GM21825 (cell line): ENCODE measurements around the gene VMP1.

ENCODE experiments used
- ATAC-seq: cut with Tn5 transposase; IDR thresholded peaks from one replicate; pipeline ENCODE4 v1.9.1; 2021; ENCODE audit warnings: mild to moderate bottlenecking, moderate library complexity; ENCODE audit not compliant: unreplicated experiment

Gene VMP1

DNA sequence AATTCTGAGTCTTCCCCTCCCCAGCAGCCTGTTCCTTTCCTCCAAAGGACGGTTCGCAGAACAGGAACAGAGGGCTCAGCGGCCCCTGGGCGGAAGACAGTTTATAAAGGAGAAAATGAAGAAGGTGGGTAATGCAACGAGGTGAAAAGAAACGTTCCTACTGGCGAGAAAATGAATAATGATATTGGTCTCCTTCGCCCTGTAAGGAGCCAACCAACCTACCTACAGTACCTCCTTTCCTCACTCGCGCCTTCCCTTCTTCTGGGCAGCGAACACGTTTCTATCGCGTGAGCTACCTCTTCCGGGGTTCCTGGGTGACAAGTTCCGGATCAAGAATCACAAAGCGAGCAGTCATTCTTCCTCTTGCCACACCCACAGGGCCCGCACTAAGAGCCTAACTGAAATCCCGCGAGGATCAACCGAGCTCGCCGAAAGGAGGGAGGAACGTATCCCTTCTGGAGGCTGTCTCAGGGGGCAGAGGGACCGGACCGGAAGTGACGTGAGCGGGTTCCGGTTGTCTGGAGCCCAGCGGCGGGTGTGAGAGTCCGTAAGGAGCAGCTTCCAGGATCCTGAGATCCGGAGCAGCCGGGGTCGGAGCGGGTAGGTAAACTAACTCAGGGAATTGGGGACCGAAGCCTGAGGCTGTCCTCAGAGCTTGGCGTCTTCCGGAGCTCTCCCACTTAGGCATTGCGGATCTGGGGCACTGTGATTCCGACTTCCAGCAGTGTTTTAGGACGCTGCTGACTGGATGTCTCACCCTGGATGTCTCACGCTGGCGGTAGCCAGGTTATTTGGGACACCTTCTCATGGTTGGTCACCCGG, at the start of gene VMP1, which contains the start of gene PTRH2:
VMP1 (plus strand) TSS at position 506 of the 822 bp plus-strand sequence. CDS start 23,793 bp downstream, outside the sequence.
PTRH2 (minus strand) TSS at position 282 of the 822 bp plus-strand sequence. CDS start 9,452 bp downstream, outside the sequence.
- ATAC-seq, result peak; percentile 97

DNA sequence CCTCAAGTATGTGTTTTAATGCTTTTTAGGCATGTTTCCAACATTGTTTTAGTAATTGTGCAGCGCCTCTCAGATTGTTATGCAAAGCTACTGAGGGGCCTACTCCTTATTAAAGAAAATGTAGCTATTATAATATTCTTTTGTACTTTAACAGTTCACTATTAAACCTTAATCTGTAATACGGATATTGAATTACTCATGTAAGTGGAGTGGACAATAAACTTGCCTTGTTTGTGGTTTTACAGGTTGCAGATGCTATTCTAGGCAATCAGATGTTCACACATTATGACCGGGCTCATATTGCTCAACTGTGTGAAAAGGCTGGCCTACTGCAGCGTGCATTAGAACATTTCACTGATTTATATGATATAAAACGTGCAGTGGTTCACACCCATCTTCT, 41.2 kb upstream of the VMP1 start:
- no peak for ATAC-seq

DNA sequence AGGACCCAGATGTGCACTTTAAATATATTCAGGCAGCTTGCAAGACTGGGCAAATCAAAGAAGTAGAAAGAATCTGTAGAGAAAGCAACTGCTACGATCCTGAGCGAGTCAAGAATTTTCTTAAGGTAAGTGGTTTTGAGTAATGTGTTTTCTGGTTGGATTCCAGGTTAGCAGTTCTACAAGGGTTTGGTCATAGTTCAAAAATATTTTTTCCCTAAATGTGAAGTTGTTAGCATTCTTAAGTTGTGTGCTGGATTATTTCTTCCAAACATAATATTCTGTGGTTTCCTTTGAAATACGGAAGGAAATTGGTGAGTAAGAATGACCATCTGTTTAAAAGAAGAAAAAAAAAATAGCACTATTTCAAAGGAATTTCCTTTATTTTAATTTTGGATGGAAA, 38.6 kb upstream of the VMP1 start:
- no peak for ATAC-seq

- peak; percentile 54 for ATAC-seq
Observed at GRCh38 chr17:59669411-59669810, 38.0 kb upstream of the VMP1 start.

- no peak for ATAC-seq
Observed at GRCh38 chr17:59669944-59670343, 37.5 kb upstream of the VMP1 start.

DNA sequence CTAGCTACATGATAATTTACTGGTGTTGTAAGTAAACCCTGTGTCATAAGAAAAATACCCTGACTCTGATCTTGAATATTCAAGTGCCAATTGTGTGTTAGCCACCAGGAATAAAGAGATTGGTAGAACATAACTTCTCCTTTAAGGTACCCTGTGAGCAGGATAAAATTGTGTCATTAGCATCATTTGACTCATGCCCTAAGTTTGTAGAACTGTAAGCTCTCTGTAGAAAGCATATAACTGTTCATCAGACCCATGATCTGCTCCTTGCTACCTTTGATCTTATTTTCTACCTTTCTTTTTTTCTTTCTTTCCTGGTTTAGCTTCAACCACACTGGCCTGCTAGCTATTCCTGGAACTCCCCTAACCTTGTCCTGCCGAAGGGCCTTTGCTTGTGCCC, 36.1 kb upstream of the VMP1 start:
- no peak for ATAC-seq

DNA sequence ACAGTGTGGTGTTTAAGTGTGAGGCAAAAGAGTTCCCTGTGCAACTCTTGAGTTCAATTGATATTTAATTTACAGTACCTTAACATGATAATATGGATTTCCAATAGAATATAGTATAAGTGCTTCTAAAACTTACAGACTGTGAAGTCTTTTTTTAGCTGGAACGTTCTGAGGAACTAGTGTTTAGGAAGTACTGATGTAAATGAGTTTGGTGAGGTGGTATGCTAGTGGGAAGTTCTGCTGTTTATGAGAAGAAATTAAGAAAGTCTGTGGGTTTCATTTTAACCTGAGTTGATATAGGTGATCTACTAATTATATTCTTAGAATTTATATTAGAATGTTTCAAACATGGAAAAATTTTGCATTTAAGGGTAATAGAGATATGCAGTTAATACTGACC, 32.2 kb upstream of the VMP1 start:
- no peak for ATAC-seq

GRCh38 chr17:59676716-59677115, 30.7 kb upstream of the VMP1 start:
- no peak for ATAC-seq

- ATAC-seq, result no peak
Observed at GRCh38 chr17:59678918-59679317, 28.5 kb upstream of the VMP1 start.

- no peak for ATAC-seq
Observed at GRCh38 chr17:59680314-59680713, 27.1 kb upstream of the VMP1 start.

DNA sequence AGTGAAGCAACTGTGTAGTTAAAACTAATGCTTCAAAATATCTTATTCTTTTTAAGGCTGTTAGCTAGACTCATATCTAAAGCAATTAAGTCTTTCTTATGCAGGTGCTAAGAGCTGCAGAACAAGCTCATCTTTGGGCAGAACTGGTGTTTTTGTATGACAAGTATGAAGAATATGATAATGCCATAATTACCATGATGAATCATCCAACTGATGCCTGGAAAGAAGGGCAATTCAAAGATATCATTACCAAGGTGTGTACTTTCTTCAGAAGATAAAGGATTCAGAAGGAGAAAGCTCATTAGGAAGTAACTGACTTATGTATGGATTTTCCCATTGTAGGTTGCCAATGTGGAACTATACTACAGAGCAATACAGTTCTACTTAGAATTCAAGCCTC, 24.2 kb upstream of the VMP1 start:
- ATAC-seq, result no peak

DNA sequence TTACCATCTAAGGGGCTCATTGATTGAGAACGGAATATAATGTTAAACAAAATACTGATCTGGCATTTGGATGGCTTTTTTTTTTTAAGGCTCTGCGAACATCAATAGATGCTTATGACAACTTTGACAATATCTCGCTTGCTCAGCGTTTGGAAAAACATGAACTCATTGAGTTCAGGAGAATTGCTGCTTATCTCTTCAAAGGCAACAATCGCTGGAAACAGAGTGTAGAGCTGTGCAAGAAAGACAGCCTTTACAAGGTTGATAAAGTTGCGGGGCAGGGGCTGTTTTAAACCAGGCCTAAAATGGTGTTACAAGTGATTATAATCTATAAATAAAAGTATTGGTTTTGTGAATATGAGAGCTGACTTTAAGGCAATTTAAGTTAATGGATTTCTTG, 22.5 kb upstream of the VMP1 start:
- no peak for ATAC-seq

DNA sequence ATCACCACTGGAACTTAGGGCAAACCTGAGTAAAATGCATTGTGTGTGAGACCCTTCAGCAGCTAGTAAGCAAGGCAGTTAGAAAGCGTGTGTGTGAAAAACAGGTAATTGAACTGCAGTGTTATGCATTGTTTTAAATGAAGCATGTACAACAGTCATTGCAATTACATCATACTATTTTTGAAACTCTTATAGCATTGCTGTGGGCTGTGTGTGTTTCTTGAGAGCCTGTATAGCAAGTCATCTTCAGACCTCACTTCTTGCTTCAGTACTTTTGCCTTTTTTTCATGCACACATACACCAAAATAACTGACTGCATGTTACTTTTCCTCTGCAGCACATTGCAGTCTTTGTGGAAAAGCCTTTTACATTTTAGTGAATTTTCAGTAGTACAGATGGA, 19.4 kb upstream of the VMP1 start:
- no peak for ATAC-seq

- ATAC-seq, result no peak
Observed at GRCh38 chr17:59688496-59688895, 19.0 kb upstream of the VMP1 start.

DNA sequence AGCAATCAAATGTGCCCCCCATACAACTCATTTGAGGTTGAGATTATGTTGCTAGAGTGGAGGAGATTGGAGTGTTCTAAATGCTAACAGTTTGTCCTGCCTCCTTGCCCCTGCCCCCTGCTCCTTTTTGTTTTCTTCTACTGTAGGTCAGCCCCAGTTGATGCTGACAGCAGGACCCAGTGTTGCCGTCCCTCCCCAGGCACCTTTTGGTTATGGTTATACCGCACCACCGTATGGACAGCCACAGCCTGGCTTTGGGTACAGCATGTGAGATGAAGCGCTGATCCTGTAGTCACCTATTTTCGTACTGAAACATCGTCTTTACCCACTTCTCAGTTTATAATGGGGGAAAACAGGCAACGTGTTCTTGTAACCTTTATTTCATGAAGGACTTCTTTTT, 13.9 kb upstream of the VMP1 start:
- no peak for ATAC-seq

DNA sequence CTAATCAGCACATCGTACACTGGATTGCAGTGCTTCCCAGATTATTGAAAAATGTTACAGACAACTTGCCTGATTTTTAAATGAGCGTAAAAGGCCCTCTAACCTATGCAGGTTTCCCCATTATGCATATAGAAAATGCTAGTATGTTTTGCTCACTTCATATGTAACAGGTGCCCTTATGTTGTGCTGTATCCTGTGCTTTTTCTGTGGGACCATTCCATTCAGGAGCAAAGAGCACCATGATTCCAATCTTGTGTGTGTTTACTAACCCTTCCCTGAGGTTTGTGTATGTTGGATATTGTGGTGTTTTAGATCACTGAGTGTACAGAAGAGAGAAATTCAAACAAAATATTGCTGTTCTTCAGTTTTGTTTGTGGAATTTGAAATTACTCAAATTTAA, 13.1 kb upstream of the VMP1 start:
- no peak for ATAC-seq

DNA sequence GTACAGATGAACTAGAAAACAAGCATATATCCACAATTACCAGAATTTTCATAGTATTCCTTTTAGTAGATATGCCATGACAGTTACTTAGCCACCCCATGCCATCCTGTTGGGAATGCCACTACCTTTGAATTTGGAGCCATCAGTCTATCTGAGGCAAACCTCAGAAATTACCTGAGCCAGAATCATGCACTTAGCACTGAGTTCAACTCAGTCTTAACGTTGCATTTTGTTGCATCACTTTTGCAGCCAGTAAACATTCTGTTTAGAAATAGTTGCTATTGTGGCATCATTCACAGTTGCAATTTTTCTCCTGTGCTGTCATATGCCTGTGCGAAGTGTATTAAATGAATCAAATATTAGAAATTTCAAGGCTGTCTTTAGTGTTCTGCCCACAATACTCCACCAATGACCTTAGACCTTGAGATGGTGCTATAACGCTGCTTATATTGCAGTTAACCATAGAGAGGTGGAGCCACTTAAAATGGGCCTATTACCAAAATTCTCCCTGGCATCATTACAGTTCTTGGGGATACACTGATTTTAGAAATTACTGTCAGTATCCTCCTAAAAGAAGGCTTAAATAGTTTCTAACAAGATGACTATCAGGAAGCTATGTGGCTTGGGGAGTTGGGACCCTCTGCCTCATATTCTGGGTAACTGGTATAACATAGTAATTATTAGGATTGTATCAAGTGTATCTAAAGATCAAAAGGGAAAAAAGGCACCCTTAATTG, 11.3 kb upstream of the VMP1 start:
- no peak for ATAC-seq

- ATAC-seq, result no peak
Observed at GRCh38 chr17:59696682-59697277, 10.7 kb upstream of the VMP1 start.

DNA sequence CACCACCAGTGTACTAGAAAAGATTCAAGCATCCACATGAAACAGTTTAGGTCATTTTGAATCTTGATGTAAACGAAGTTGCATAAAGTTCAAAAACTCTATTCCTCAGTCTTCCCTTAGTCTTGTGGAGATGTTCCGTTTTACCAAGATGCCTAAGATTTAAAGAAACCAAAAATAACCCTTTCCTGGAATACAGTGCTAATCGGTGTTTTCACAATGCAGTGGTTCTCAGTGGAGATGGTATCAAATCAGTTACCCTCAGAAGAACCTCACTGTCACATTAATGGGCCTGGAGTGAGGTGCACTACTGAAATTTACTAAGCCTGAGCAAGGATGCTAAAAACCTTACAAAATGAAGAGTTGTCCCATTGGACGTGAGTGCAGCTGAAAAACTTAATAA, 9.3 kb upstream of the VMP1 start:
- no peak for ATAC-seq

DNA sequence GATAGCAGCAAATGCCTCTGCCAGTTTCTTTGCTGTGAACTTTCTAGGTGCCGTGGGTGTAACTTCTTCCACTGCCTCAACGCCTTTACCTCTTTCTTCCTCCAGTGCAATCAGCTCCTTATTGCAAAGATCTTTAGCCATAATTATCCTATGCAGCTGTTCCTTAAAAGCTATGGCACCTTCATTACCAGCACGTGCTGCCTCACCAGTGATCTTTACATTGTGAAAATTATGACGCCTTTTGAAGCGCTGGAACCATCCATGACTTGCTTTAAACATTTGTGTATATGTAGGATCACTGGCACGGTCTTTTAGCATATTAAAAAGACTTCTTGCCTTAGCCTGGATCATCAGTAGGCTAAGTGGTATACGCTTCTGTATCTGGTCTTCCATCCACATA, 8.2 kb upstream of the VMP1 start:
- no peak for ATAC-seq

- no peak for ATAC-seq
Observed at GRCh38 chr17:59699786-59700185, 7.7 kb upstream of the VMP1 start.

- no peak for ATAC-seq
Observed at GRCh38 chr17:59702304-59702703, 5.2 kb upstream of the VMP1 start.
